Activated CD4-positive, alpha-beta T cell treated with anti-CD3 and anti-CD28 coated beads, Interleukin-2, Interleukin-6, amounts not matched to agents 100 ng/mL and 50 ng/mL, durations not matched to agents 16 hours and 8 hours (primary cell): ENCODE data around the gene BCL7A.
"Not testable (repeated sequence)": the region's sequence is repeated elsewhere in the genome, so short reads cannot be mapped to it uniquely, and the experiment has no call there.

Source experiments
- DNase-seq: peaks from one replicate; pipeline ENCODE4 v3.0.0-alpha.2; 2020

BCL7A gene

DNA sequence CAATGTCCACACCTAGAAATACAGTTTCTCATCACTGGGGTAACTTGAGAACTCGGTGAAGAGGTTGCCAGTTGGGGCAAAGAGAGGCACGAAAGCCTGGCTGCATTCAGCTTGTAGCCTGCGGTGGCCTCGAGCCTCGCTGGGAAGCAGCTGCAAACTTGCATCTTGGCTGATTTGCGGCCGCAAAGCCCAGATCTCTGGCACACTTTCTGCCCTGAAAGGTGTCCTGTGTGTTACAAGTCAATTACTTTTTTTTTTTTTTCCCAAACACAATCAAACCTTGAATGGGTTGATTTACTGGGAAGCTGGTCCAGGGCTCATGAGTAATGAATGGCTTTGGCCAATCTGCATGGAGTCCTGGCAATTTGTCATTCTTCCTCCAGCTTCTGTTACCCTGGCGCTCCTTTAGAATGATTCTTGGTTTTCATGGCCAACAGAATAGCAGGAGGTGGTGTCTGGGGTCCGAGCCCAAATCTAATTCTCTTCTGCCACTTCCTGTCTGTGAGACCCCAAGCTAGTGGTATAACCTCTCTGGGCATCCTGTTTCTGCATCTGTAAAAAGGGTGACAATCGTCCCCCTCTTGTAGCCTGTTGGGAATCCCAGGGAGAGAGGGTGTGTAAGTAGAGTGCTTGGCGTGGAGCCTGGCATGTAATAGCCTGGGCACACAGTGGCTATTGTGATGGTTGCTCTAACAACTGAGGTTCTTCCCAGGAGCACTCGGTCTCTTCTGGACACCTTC, 6.7 kb downstream of the BCL7A start:
- DNase-seq, result no peak

DNA sequence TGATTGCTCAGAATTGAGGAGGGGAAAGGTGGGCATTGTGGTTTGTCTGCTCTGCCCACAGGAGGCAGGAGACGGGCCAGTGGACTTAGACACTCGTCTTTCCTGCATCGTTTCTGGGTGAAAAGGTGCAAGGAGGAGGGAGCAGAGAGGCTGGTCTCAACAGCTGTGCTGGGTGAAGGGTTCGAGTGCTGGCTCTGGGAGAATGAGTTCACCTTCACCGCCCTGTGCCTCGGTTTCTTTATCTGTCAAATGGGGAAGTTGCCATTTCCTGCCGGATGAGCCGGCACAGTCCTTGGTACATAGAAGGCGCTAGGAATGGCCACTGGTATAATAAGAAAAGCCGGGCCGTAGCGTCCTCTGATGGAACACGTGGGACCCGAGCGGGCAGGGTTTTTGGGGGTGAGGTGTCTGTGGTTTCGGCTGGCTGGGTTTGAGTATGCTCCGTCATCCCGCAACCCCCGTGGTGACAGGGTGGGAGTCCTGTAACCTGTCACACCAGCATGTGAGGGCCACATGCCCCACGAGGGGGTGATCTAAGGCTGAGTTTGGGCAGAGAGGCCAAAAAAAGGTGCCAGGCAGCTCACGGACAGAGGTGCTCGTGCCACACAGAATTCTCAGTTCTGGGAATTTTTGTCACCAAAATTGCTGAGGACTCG, 7.3 kb downstream of the BCL7A start:
- peak; percentile 72 for DNase-seq

DNA sequence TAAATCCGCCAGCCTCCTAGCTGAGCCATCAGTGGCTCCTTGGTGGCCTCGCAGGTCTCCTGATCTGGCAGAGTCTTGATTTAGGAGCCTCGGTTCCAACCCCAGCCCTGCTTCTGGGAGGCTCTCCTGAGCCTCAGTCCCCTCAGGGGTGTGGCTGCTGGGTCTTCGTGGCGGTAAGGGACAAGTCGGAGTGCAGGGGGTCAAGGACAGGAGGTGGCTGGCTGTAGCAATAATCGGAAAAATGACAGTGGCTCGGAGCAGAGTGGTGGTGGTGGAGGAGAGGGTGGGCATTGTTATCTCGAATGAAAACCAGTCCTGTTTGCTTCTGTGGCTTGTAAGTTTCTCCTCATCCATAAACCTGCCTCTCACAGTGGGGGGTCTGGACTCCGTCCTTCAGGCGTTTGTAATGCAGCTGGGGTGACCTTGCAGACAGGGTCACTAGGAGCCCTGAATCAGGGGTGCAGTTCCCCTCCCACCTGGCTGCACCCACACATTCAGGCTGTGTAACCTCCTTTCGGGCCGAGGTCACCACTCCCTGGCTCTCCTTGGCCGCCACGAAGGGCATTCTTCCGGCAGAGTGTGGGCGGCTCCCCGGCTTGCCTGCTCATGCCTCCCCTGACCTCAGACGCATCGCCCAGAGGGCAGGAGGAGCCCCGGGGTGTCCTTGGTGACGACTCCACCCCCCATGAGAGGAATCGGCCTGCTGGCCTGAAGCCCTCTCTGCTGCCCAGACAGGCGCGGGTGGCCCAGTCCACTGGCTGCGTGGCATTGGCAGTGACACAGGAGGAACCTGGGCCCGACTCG, 8.1 kb downstream of the BCL7A start:
- no peak for DNase-seq

DNA sequence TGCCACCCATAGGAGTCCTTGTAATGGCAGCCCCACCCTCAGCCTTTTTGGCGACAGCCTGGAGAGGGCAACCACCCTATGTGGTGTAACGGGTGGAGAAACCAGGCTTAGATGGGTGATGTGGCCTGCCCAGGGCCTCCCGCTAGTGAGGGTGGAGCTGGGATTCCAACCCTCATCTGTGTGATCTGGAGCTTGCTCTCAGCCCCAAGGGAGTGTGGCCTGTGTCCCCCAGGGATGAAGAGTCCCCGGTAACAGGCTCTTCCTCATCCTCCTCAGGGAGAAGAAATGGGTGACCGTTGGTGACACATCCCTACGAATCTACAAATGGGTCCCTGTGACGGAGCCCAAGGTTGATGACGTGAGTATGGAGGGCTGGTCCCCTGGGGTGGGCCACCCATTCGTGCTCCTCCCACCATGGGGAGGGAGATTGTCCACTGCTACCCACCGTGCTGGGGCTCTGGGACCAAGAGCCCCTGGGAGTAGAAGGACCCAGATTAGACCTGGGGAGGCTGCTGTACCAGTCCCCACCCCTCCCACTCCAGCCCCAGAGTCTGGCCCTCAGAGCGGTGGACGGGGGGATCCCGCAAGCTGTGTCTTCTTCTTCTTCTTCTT, 8.8 kb downstream of the BCL7A start:
- DNase-seq, result no peak

DNA sequence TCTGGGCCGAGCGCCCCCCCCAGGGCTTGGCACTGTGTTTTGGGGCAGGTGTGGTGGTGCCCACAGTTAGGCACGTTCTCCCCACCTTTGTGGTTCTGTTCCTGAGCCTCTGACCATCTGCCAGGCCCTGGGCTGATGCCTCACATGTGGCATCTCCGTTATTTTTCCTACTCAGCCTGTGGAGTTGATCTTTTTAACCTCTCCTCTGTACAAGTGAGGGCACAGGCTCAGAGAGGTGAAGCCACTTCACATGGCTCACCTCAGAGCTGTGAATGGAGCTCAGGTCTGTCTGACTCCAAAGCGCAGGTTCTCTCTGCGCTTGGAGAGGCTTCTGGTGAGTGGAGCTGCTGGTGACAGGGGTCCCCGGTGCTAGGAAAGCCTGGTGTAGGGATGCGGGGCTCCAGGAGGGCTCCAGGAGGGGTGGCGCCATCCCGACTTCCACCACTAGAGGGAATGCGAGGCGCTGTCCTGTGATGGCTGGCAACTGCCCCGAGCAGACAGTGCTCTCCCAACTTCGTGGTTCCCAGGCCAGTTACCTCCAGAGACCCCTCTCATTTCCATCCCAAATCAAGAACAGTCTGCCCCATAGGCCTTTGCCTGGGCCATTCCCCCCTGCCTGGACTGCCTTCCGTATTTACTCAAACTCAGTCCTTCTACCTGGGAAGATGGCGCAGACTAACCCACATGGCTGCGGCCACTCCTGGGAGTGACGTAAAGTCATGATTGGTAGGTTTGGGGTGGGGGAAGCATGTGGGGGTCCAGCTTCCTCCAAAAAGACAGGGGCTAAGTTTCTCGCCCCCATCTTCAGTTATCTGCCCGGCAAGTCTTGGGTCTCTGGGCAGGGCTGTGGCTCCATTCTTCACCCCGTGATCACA, 9.9 kb downstream of the BCL7A start:
- DNase-seq, result peak; percentile 58

DNA sequence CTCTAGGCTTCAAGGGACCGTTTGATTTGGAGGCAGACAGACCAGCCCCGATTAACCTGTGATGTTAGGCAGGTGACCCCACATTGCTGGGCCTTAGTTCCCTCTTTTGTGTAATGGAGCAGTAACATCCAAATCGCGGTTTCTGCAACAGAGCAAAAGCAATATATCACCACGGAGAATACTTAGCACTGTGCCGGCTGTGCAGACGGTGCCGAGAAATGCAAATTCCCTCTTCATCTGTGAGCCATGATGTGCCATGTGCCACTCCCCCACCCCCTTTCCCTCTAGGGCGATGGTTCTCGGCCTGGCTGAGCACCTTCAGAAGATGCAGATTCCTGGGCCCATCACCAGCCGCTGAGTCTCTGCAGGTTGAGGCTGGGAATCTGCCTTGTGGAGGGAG, 10.9 kb downstream of the BCL7A start:
- no peak for DNase-seq

DNA sequence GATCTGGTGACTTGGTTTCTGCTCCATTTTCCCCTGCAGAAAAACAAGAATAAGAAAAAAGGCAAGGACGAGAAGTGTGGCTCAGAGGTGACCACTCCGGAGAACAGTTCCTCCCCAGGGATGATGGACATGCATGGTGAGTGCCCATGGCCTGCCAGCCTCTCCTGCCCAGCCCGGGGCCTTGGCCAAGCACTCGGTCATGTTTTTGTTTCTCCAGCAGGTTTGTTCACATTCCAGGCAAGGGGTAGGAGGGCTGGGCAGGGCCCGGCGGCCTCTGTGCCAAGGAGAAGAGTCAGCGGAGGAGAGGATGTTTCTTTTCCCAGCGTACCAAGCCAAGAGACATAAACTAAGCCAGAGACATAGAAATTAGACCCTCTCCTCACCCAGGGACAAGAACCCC, 13.6 kb downstream of the BCL7A start:
- no peak for DNase-seq

DNA sequence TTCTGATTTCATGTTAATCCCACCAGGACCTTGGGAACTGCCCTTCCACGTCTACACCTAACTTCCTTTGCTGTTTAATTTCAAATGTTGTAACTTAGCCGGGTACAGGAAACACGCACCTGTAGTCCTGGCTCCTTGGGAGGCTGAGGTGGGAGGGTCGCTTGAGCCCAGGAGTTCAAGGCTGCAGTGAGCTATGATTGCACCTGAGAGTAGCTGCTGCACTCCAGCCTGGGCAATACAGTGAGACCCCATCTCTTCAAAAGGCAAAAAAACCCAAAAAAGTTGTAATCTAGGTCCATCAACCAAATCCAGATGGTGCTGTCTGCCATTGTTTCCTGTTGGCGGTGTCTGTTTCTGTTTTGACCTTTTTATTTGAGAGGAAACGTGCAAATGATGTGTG, 14.5 kb downstream of the BCL7A start:
- DNase-seq, result no peak

DNA sequence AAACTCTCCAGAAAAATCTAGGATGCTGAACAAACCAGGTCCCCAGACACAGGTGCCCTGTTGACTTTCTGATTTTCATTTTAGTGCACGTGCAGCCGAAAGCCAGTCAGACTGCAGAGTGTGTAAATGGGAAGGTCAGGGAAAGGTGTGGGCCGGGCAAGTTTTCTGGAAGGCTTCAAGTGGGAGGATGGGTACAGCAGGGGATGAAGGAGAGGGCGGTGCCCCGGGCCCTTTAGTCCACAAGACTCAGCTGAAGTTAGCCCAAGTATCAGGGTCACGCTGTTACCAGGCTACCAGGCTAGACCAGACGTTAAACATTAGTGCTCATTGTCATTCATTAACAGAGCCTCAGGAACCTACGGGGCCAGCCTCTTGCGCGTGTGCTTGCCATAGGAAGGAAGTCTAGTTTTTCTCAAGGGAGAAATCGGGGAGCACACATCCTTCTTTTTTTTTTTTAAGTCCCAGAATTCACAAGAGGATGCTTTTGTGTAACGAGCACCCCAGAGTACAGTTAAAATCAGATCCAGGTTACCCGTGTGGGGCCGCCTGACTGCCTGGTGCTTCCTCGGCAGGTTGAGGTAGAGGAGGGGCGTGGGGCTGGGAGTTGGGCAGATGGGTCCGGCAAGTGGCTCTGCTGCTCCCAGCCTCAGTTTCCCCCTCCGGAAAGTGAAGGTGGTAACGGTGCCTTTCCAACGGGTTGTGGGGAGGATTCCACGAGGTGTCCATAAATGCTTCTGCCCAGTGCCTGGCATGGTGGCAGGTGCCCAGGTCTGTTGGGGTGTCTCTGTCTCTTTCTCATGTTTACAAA, 19.1 kb downstream of the BCL7A start:
- DNase-seq, result no peak

DNA sequence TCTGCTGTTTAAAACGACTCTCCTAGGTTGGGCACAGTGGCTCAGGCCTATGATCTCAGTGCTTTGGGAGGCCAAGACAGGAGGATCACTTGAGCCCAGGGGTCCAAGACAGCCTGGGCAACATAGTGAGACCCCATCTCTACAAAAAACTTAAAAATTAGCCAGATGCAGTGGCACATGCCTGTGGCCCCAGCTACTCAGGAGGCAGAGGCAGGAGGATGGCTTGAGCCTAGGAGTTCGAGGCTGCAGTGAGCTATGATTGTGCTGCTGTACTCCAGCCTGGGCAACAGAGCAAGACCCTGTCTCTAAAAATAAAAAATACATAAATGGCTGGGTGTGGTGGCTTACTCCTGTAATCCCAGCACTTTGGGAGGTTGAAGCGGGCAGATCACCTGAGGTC, 19.8 kb downstream of the BCL7A start:
- DNase-seq, result not testable (repeated sequence)

DNA sequence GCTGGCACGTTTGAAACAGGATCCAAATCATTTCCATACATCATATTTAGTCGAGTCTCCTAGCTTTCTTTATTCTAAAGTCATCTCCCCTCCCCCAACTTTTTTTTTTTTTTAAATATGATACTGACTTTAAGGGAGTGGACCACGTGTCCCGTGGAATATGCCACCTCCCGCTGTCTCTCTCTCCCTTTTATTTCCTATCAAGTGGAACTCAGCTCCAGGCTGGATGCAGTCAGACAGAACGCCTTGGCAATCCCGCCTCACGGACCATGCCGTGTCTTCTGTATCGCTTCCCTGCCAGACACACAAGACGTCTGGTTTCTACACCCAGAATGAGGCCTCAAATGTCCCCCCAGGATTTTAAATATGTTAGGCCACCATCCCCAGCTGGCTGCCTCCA, 21.2 kb downstream of the BCL7A start:
- DNase-seq, result no peak

DNA sequence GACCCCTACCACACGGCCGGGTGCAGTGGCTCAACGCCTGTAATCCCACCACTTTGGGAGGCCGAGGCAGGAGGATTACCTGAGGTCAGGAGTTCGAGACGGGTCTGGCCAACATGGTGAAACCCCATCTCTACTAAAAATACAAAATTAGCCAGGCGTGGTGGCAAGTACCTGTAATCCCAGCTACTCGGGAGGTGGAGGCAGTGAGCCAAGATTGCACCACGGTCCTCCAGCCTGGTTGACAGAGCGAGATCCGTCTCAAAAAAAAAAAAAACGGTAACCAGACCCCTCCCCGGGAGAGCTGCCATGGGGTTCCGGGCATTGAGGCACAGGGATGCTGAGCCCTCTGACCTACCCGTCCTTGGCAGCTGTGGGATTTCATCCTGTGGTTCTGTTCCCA, 21.8 kb downstream of the BCL7A start:
- DNase-seq, result no peak

DNA sequence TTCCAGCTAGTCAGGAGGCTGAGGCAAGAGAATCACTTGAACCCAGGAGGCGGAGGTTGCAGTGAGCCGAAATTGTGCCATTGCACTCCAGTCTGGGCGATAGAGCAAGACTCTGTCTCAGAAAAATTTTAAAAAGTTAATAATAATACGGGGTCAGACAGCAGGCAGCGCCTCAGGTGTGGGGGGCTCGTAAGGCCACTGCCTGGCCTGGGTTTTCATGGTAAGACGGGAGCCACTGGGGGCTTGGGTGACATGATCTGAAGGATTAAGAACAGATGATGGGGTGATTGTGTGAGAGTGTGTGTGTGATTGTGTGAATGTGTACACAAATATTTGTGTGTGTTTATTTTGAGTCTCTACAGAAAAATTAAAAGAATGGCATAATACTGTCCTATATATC, 23.6 kb downstream of the BCL7A start:
- DNase-seq, result no peak

DNA sequence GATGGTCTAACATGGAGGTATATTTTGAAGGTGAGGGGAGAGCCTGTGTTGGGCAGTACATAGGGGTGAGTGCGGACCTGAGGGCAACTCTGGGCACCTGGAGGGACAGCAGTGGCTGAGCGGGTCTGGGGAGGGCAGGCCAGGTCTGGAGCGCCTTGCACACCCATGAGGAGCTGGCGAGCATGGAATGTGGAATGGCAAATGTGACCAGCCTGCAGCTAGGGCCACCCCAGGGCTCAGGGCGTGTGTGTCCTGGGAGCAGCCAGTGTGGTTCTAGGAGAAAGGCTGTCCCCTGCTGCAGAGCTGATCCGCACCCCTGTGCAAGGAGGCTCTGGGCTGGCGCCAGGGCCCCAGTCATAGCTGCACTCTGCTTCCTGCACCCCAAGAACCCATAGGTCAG, 24.5 kb downstream of the BCL7A start:
- DNase-seq, result no peak

DNA sequence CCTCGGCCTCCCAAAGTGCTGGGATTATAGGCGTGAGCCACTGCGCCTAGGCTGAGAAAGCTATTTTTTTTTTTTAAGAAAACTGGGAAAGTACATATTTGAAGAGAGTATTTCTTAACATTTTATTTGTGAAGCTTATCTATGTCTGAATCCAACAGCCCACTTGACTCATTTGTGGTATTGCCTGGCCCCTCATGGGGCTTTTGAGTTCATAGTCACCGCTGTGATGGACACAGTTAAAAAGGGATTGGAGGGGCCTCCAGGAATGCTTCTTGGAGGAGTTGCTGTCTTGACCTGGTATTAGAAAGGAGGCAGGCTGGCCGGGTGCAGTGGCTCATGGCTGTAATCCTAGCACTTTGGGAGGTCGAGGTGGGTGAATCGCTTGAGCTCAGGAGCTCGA, 26.5 kb downstream of the BCL7A start:
- DNase-seq, result no peak

DNA sequence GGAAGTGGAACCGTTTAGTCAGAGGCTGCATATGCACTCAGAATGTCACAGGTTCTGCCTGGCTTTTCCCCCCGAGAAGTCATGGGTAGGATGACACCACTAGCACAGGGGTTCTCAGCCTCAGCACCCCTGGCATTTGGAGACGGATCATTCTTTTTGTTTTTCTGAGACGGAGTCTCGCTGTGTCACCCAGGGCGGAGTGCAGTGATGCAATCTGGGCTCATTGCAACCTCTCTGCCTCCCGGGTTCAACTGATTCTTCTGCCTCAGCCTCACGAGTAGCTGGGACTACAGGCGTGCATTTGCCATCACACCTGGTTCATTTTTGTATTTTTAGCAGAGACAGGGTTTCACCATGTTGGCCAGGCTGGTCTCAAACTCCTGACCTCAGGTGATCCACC, 28.1 kb downstream of the BCL7A start:
- DNase-seq, result no peak

DNA sequence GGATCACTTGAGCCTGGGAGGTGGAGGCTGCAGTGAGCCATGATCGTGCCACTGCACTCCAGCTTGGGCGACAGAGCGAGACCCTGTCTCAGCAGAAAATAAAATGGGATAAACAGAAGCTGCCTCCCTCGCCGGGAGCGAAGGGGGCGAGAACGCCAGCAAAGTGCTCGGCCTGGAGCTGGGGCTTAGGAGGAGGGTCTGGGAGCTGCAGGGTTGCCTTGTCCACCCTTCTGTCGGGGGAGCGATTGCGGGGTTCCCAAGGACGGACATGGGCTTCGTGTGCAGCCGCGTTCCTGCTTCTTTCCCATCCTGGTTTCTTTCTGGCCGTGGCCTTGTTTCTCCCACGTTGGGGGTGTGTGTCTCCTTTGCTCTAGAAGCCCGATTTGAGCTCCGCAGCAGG, 29.0 kb downstream of the BCL7A start:
- DNase-seq, result no peak

DNA sequence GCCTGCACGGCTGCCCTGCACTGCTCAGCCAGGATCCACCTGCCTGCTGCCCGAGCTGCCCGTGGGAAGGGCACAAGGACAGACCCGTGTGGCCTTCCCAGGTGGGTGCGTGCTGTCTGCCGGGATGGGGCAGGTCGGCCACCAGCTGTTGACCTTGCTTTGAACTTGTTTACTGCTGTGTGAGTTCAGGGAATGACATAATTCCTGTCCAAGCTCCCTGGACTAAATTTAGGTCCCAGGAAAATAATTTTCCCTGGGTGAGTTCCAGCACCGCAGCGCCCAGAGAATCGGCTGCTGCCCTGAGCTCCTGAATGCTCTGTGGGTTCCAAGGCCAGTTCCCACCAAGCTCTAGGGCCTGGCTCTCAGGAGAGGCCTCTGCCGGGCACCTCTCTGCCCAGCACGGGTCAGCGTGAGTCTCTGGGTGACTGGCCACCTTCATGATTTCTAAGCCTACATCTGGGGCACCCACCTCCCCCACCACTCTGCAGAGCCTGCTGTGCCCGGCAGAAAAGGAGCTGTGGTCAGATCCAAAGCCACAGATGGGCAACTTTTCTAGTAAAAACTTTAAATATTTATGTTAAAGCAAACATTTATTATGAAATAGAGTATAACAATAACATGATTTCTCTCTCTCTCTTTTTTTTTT, 29.7 kb downstream of the BCL7A start:
- DNase-seq, result no peak

DNA sequence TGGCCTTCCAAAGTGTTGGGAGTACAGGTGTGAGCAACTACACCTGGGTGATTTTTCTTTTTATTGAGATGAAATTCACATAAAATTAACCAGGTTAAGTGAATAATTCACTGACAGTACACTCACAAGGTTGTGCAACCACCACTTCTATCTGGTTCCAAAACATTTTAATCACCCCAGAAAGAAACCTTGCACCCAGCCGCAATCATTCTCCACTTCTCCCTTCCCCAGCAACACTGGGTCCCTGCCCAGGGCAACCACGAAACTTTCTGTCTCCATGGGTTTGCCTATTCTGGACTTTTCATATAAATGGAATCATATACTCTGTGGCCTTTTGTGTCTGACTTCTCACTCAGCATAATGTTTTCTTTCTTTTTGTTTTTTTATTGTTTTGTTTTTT, 30.6 kb downstream of the BCL7A start:
- DNase-seq, result no peak

DNA sequence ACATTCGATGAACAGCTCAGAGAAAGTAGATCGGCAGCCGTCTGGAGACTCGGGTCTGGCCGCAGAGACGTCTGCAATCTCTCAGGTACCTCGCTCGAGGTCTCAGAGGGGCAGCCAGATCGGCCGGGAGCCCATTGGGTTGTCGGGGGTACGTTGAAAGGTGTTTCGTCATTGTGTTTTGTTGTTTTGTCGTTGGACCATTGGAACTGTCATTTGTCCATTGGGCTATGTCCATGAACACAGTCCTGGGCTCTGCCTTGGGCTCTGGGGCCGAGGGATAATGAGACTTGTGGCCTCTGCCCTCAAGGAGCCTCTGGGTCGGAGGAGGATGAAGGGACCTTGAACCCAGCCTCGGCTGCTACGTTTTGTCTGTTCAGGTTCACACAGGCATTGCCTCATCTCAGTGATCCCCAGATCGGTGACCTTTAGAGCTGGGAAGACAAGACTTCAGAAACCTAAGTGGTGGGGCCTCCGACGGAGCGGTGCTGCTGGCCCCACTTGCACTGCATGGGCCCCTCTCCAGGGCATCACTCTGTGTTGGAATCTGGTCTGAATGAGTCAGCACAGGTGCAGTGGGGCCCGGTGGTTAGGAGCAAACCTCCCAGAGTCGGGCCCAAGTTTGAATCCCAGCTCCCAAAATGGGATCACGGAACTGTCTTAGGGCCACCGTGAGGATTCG, 33.3 kb downstream of the BCL7A start:
- no peak for DNase-seq

DNA sequence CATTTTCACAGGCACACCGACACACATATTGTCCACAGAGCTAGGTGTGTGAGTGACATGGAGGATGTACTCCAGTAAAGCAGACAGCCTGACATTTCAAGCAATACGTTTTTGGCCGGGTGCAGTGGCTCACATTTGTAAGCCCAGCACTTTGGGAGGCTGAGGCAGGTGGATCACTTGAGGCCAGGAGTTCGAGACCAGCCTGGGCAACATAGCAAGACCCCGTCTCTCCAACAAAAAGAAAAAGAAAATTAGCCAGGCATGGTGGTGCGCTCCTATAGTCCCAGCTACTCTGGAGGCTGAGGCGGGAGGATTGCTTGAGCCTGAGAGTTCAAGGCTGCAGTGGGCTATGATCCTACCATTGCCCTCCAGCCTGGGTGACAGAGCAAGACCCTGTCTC, 34.7 kb downstream of the BCL7A start:
- not testable (repeated sequence) for DNase-seq
